Dermis blood vessel endothelial cell (primary cell): ENCODE results near the gene ALG3. TPM values are rescaled to one million over a fixed set of nuclear protein-coding genes. Genes with fewer than 3 reads are reported as not detected.
"Not testable (repeated sequence)": the region's sequence is repeated elsewhere in the genome, so short reads cannot be mapped to it uniquely, and the experiment has no call there.

Experiments
- DNase-seq: peaks from one replicate; pipeline ENCODE4 v3.0.0; 2010
- total RNA-seq: library from RNA; depleted of rRNA; stranded (reverse); fragments of >200 nt; gene quantifications from 2 replicates; pipeline ENCODE4 v1.2.3, GENCODE V29; 2014

Gene ALG3
- total RNA-seq: 36.8 and 40.6 TPM in 2 replicates

- peak; percentile 94 for DNase-seq
Observed at GRCh38 chr3:184248454-184249411, at the start of gene ALG3. TSS of gene ALG3 (minus strand) at chr3:184248962. CDS start at chr3:184248940, 22 bp downstream.

GRCh38 chr3:184296616-184297015 lies 47.9 kb upstream of the ALG3 start:
- no peak for DNase-seq

DNA sequence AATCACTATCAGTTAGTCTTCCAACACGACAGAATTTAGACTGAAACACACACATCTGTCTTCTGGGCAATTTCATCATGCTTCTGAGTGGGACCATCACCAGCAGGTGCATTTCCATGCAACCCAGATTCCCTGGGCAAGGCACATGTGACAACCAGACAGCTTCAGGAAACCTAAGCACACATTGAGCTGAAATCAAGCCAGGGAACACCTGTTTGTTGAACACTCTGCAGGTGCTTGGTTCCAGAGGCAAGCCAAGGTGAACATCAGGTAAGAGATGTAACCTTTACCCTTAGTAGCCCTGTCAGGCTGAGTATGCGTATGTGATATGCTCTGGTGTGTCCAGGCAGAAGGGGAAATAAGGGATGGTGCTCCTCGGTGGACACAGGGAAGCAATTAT lies 47.0 kb upstream of the ALG3 start:
- no peak for DNase-seq

DNA sequence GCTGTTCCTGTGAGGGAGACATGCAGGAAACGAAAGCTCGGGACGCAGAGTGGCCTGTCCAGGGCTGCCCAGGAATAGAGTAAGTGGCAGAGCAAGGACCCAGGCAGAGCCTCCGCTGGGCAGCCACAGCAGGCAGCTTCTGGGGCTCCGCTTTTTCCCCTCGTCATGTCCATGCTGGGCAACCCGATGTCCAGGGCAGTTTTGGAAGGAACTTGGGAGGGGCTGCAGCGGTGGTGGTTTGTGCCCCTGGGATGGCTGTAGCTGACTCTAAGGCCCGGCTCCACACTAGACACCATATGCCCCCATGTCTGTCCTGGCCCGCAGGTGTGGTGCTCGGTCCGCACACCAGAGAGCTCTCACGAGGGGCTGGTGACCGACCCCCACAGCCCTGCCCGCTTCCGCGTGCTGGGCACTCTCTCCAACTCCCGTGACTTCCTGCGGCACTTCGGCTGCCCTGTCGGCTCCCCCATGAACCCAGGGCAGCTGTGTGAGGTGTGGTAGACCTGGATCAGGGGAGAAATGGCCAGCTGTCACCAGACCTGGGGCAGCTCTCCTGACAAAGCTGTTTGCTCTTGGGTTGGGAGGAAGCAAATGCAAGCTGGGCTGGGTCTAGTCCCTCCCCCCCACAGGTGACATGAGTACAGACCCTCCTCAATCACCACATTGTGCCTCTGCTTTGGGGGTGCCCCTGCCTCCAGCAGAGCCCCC lies 43.1 kb upstream of the ALG3 start:
- DNase-seq: no peak

DNA sequence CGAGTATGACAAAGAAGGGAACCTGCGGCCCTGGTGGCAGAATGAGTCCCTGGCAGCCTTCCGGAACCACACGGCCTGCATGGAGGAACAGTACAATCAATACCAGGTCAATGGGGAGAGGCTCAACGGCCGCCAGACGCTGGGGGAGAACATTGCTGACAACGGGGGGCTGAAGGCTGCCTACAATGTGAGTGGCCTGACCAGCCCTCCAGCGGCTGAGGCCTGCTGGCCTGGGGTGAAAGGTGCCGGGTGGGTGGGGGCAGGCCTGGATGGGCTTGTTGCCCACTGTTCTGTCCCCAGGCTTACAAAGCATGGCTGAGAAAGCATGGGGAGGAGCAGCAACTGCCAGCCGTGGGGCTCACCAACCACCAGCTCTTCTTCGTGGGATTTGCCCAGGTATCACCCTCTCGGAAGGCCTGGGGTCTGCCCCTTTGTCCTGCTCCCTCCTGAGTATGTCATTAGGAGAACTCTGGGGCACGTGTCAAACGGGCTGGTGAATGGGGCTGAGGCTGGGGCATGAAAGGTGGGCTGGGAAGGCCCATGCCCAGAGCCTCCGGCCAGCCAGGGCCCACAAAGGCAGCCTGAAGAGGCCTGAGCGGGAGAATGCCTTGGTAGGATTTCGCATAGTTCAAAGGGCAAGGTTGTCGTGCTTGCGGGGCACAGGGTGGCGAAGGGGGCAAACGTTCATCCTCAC lies 42.4 kb upstream of the ALG3 start:
- DNase-seq: no peak

DNA sequence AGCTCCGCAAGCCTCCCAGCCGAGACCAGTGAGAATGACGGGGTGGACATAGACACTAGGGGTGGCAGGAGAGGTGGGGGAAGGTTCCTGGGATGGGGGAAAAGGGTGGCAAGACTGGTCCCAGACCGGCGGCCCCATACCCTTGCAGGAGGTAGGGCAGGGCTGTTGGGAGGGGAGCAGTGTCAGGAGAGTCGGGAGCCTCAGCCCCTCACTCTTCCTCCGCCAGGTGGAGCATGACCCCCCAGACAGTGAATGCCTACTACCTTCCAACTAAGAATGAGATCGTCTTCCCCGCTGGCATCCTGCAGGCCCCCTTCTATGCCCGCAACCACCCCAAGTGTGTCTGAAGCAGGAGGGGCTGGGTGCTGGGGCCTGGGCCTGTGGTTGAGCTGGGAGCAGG lies 41.6 kb upstream of the ALG3 start:
- DNase-seq: no peak

- DNase-seq: peak; percentile 72
Observed at GRCh38 chr3:184289426-184289938, 40.7 kb upstream of the ALG3 start.

GRCh38 chr3:184284696-184285095 lies 35.9 kb upstream of the ALG3 start:
- peak; percentile 91 for DNase-seq

- no peak for DNase-seq
Observed at GRCh38 chr3:184283681-184284080, 34.9 kb upstream of the ALG3 start.

DNA sequence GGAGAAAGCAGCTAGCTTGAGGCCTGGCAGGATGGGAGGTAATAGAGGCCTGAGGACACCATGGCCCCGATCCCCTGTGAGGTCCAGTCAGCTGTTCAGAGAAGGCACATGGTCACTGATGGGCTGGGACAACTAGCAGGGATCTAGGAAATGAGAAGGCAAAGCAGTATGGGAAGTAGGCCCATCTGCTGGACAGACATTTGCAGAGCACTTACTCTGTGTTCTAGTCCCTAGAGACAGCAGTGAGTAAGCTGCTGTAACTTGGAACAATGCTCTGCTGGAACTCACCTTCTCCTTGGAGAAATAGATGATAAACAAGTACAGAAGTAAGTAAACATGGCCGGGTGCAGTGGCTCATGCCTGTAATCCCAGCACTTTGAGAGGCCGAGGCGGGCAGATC lies 34.2 kb upstream of the ALG3 start:
- no peak for DNase-seq

- DNase-seq: no peak
Observed at GRCh38 chr3:184277366-184277765, 28.6 kb upstream of the ALG3 start.

DNA sequence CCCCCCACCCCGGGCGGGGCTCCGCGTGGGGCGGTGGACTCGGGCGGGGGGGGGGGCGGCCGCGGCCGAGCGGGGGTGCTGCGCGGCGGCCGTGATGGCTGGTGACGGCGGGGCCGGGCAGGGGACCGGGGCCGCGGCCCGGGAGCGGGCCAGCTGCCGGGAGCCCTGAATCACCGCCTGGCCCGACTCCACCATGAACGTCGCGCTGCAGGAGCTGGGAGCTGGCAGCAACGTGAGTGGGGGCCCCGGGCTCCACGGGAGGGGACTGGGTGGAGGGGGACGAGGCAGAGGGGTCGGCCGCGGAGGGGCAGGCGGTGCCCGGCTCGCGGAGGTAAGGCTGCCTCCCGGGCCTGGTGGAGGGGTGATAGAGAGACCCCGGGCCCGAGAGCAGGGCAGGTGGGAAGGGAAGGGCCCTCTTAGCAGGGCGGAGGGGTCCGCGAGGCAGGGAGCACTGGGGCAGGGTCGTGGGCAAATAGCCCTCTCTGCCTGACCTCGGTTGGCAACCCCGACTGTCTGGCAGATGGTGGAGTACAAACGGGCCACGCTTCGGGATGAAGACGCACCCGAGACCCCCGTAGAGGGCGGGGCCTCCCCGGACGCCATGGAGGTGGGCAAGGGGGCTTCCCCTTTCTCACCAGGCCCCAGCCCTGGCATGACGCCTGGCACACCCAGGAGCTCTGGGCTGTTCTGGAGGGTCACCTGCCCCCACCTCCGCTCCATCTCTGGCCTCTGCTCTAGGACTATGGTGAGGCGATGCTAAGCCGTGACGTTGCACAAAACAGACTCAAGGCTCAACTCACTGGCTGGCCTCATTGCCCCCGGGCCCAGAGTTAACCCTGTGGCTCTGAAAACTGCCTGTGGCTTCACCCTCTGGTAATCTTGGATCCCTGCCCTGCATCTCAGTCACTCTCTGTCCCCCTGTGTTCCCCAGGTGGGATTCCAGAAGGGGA lies 27.5 kb upstream of the ALG3 start, which contains the start of gene ECE2:
ECE2 (plus strand) TSS at position 62 of the 950 bp plus-strand sequence; CDS start at position 194, 132 bp downstream.
- no peak for DNase-seq

- DNase-seq: no peak
Observed at GRCh38 chr3:184275381-184275701, 26.6 kb upstream of the ALG3 start.

- no peak for DNase-seq
Observed at GRCh38 chr3:184272269-184272668, 23.5 kb upstream of the ALG3 start.

- not testable (repeated sequence) for DNase-seq
Observed at GRCh38 chr3:184267249-184267648, 18.5 kb upstream of the ALG3 start.

GRCh38 chr3:184262764-184263179 lies 14.0 kb upstream of the ALG3 start:
- DNase-seq: no peak

- DNase-seq: peak; percentile 34
Observed at GRCh38 chr3:184261854-184262763, 13.3 kb upstream of the ALG3 start.

GRCh38 chr3:184261270-184261853 lies 12.6 kb upstream of the ALG3 start, which contains the start of gene CAMK2N2:
TSS of gene CAMK2N2 (minus strand) at chr3:184261553. CDS start at chr3:184261285, 268 bp downstream.
- peak; percentile 35 for DNase-seq

GRCh38 chr3:184260724-184261269 lies 12.0 kb upstream of the ALG3 start:
- DNase-seq: no peak
